ENCODE results near the gene MYBBP1A. TPM values are rescaled to one million over a fixed set of nuclear protein-coding genes. Genes with fewer than 3 reads are reported as not detected.

The MYBBP1A gene
- total and polyA plus RNA-seq, 9 donors: 12.7 to 71.4 (median 45.5) TPM

DNA sequence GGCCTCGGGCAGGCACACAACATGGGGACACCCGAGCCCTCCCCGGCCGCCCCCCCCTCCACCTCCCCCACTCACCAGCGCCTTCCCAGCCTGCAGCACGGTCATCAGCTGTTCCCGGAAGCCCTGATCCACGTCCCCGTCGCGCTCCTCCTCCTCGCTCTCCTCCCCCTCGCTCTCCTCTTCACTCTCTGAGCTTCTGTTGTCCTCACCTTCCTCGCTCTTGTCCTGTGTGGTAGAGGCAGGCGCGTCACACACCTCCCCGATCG, 10.3 kb downstream of the MYBBP1A start:
- intact Hi-C loops (cut with DNase I): no loop called here
- TF ChIP-seq EP300 (IDR thresholded peaks at IDR 0.05) (no peak), POLR2A (IDR thresholded peaks at IDR 0.05) (no peak)
- TF ChIP-seq, protein P1, sequence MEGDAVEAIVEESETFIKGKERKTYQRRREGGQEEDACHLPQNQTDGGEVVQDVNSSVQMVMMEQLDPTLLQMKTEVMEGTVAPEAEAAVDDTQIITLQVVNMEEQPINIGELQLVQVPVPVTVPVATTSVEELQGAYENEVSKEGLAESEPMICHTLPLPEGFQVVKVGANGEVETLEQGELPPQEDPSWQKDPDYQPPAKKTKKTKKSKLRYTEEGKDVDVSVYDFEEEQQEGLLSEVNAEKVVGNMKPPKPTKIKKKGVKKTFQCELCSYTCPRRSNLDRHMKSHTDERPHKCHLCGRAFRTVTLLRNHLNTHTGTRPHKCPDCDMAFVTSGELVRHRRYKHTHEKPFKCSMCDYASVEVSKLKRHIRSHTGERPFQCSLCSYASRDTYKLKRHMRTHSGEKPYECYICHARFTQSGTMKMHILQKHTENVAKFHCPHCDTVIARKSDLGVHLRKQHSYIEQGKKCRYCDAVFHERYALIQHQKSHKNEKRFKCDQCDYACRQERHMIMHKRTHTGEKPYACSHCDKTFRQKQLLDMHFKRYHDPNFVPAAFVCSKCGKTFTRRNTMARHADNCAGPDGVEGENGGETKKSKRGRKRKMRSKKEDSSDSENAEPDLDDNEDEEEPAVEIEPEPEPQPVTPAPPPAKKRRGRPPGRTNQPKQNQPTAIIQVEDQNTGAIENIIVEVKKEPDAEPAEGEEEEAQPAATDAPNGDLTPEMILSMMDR (IDR thresholded peaks at IDR 0.05): no peak
- no peaks in the 10 kb centered on the region for H3K4me1 ChIP-seq (ENCODE audit: insufficient read depth)
- H3K4me3 ChIP-seq: no peak overlapping the region
- H3K9me3 ChIP-seq: no peaks in the 10 kb centered on the region
- peak in 2 of 5 donors; percentile 41 to 45 for DNase-seq
- WGBS, 3 donors: 70 to 78% (median 78%) methylated on average over 15 to 18 of the region's 18 CpGs
- H3K36me3 ChIP-seq: no peaks in the 10 kb centered on the region
- H3K27ac ChIP-seq: no peak overlapping the region
- H3K27me3 ChIP-seq: no peaks in the 10 kb centered on the region

DNA sequence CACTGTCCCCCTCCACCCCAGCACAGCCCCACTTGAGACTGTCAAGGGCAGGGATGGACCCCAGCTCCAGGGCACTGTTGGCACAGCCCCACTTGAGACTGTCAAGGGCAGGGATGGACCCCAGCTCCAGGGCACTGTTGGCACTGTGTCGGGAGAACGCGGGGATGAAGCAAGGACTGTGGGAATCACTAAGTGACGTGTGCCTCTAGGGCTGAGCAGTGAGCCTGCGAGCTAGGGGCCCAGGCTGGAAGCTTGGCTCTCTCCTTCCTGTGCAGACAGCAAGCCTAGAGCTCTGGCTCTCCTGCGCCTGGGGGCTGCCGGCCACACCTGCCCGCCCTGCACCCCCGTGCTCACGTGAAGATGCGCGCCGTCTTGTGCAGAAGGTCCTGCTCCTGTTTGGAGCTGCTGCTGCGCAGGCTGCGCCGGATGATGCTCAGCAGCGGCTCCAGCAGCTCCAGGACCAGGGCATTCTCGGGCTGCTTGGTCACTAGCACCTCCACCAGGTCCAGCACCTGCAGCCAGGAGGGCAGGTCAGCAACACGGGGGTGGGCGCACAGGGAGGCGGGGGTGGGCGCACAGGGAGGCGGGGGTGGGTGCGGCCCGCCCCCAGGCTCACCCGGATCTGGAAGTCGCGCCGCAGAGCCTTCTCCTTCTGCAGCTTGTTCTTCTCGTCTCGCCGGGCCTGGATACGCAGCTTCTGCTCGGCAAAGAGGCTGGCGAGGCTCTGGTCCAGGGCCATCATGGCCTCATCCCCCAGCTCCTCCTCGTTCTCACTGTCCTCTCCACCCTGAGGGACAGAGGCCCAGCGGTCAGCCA, 10.8 kb downstream of the MYBBP1A start:
- no peaks in the 10 kb centered on the region for H3K27me3 ChIP-seq
- TF ChIP-seq, protein P1 (IDR thresholded peaks at IDR 0.05): no peak
- no peak for TF ChIP-seq EP300 (IDR thresholded peaks at IDR 0.05)
- no peak for TF ChIP-seq POLR2A (IDR thresholded peaks at IDR 0.05)
- 74 to 89% (median 89%) methylated on average over 36 to 37 of the region's 37 CpGs for WGBS, 3 donors
- H3K4me1 ChIP-seq (ENCODE audit: insufficient read depth): no peaks in the 10 kb centered on the region
- no peaks in the 10 kb centered on the region for H3K9me3 ChIP-seq
- no peak overlapping the region for H3K4me3 ChIP-seq
- intact Hi-C loops (cut with DNase I): no loop called here
- H3K36me3 ChIP-seq: no peaks in the 10 kb centered on the region
- H3K27ac ChIP-seq: no peak overlapping the region
- DNase-seq: no peak

DNA sequence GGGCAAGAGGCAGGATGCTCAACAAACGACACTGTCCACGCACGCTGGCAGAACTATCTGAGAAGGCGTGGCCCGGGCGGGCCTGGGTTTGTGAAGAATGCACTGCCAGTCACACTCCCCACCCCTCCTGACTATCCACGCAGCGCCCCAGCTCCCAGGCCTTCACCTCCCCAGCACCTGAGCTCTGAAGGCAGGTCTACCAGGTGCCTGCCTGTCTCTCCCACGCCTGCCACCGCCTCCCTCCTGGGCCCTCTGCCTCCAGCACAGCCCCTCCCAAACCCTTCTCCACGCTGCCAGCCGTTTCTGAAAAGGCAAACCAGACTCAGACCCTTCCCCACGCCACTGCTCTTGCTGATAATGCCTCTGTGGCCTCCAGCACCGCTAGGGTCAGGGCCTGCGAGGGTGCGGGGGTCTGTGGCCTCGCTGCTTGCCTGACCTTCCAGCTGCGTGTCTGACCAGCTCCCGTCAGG, 11.6 kb downstream of the MYBBP1A start:
- DNase-seq: no peak
- intact Hi-C loops (cut with DNase I): no loop called here
- Histone ChIP-seq H3K27ac (no peak overlapping the region), H3K4me3 (no peak overlapping the region), H3K4me1 (ENCODE audit: insufficient read depth) (no peaks in the 10 kb centered on the region), H3K36me3 (no peaks in the 10 kb centered on the region), H3K9me3 (no peaks in the 10 kb centered on the region), H3K27me3 (no peaks in the 10 kb centered on the region)
- TF ChIP-seq POLR2A (IDR thresholded peaks at IDR 0.05) (no peak), EP300 (IDR thresholded peaks at IDR 0.05) (no peak)
- TF ChIP-seq, protein P1 (IDR thresholded peaks at IDR 0.05): no peak
- WGBS, 3 donors: 75 to 77% (median 76%) methylated on average over 18 to 19 of the region's 19 CpGs

DNA sequence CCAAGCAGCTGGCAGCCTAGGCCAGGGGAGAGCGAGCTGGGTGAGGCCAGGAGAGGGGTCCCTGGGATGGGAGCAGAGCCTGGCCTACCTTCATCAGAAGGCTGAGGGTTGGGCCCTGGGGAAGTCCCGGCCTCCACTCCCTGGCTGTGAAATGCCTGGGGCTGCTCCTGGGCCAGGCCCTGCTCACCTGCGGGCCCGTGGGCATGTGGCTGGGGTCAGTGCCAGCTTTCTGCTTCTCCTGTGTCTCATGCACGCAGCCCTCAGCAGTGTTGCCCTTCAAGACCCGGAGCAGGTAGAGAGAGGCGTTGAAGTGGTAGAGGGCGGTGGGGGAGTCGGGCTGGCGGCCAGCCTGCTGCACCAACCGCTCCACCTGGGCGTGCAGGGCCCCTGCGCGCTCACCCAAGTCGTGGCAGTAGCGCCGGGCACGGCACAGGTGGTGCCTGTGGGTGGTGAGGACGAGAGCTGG, 12.4 kb downstream of the MYBBP1A start:
- no peak for DNase-seq
- H3K27ac ChIP-seq: no peak overlapping the region
- H3K27me3 ChIP-seq: no peaks in the 10 kb centered on the region
- no peak overlapping the region for H3K4me3 ChIP-seq
- H3K4me1 ChIP-seq (ENCODE audit: insufficient read depth): peaks cover 1% of the 10 kb centered on the region
- WGBS, 3 donors: 89 to 90% (median 89%) methylated on average over 19 of the region's 19 CpGs
- H3K36me3 ChIP-seq: no peaks in the 10 kb centered on the region
- TF ChIP-seq, protein P1 (IDR thresholded peaks at IDR 0.05): no peak
- TF ChIP-seq POLR2A (IDR thresholded peaks at IDR 0.05) (no peak), EP300 (IDR thresholded peaks at IDR 0.05) (no peak)
- H3K9me3 ChIP-seq: no peaks in the 10 kb centered on the region
- intact Hi-C loops (cut with DNase I): no loop called here
